ENCODE results near the gene HDAC5.

DNA sequence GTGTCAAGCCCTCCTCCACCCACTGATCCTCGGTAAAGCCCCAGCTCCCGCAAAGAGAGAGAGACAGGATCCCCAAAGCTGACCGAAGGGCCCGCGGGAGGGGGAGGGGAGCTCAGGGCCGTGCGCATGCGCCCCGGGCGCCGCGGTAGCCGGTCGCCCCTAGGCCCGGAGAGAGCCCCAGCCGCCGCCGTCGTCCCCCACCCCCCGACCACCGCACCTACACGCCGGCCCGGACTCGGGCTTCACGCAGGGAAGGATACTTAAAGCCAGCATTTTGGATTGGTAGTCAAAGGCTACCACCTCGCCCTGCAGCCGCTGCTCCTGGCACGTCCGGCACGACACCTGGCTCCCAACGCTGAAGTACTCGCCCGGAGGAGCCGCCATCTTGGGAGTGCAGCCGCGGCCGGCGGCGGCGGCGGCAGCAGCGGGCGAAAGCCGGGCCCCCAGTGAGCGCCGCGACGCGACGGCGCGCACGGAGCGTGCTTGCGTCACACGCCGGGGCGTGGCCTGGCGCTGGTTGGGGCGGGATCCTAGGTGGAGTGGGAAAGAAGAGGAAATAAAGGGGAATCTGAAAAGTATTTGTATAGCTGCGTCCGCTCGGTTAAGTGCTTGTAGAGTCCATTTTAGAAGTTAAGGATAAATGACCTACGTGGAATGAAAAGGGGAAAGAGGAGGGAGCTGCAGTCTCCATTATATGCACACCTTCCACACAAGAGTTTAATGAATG is 57.1 kb downstream of the HDAC5 start, which contains the start of gene LSM12:
- no peak for TF ChIP-seq EZH2 (IDR thresholded peaks at IDR 0.05)
- TF ChIP-seq POLR2AphosphoS5 (IDR thresholded peaks at IDR 0.05; ENCODE audit: borderline replicate concordance, low read depth, low read length), result peak; percentile 86
- peak; percentile 30 for TF ChIP-seq FOXP2 (optimal IDR thresholded peaks at IDR 0.05; ENCODE audit: control extremely low read depth, extremely low read length, insufficient read depth)
